Measurements from ENCODE around the gene ENDOG.
"Not testable (repeated sequence)": the region's sequence is repeated elsewhere in the genome, so short reads cannot be mapped to it uniquely, and the experiment has no call there.

ENDOG gene

DNA sequence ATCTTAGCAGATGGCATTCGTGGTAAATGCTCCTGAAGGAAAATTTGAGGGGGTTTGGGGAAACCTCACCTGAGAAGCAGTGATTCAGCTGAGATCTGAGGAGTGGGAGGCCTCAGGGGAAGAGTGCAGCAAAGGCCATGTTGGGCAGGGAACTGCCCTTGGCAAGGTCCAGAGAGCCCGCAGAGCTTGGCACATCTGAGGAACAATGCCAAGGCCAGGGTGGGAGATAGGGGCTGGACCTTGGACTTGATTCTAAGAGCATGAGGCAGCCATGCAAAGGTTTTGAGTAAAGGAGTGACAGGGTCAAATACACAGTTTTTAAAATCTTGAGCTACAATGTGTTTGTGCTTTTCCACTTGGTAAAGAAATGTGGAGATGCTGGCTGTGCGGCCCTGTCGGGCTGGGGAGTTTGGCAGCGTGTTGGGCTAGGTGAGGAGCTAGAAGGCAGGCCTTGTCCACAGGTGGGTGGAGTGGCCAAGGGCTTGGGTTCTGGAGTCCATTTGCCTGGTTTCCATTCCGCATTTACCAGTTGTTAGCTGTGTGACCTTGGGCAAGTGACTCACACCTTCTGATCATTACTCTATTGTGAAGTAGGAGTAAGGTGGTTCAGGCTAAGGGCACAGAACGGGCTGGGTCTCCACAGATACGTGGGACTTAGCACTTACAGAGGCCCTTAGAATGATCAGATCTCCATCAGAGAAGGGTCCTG is 25.2 kb upstream of the ENDOG start:
- Histone ChIP-seq H3K36me3 (ENCODE audit: insufficient read depth, low read length) (peaks cover 26% of the 10 kb centered on the region; the same call in 1 of the 2 replicates), H3K4me3 (no peak overlapping the region), H3K27ac (no peak overlapping the region), H3K9ac (ENCODE audit: insufficient read length) (no peak overlapping the region), H3K9me3 (ENCODE audit: low read depth, low read length) (no peaks in the 10 kb centered on the region)
- TF ChIP-seq EZH2 (IDR thresholded peaks at IDR 0.05) (no peak), POLR2AphosphoS5 (IDR thresholded peaks at IDR 0.05; ENCODE audit: borderline replicate concordance, low read depth, low read length) (no peak), FOXP2 (optimal IDR thresholded peaks at IDR 0.05; ENCODE audit: control extremely low read depth, extremely low read length, insufficient read depth) (no peak)
- no peak for DNase-seq (ENCODE audit: low read depth, low spot score)

DNA sequence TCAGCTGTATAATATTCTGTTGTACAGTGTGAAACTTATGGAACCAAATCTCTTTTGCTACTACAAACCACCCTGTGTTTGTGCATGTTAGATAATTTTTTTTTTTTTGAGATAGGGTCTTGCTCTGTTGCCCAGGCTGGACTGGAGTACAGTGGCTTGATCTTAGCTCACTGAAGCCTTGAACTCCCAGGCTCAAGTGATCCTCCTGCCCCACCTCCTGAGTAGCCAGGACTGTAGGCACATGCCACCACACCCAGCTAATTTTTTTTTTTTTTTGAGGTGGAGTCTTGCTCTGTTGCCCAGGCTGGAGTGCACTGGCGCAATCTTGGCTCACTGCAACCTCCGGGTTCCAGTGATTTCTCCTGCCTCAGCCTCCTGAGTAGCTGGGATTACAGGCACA is 23.3 kb upstream of the ENDOG start:
- H3K36me3 ChIP-seq (ENCODE audit: insufficient read depth, low read length) = peaks cover 37% of the 10 kb centered on the region; the same call in 1 of the 2 replicates
- H3K4me3 ChIP-seq; H3K9me3 ChIP-seq (ENCODE audit: low read depth, low read length); DNase-seq (ENCODE audit: low read depth, low spot score); H3K27ac ChIP-seq; H3K9ac ChIP-seq (ENCODE audit: insufficient read length): not testable (repeated sequence)

DNA sequence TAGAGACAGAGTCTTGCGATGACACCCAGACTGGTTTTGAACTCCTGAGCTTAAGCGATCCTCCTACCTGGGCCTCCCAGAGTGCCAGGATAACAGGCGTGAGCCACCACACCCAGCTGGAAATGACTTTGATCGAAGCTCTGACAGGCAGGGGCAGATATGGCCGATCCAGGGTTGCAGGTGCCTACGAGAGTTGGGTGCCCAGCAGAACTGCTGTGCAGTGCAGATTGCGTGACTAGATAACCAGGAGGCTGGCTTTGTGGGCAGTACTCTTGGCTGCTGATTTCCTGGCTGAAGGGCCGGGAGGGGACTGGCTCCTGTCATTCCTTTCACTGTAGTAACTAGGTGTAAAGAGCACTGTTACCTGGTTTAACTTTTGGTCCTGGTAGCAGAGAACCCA is 19.4 kb upstream of the ENDOG start:
- TF ChIP-seq POLR2AphosphoS5 (IDR thresholded peaks at IDR 0.05; ENCODE audit: borderline replicate concordance, low read depth, low read length) (no peak), FOXP2 (optimal IDR thresholded peaks at IDR 0.05; ENCODE audit: control extremely low read depth, extremely low read length, insufficient read depth) (no peak)
- Histone ChIP-seq H3K36me3 (ENCODE audit: insufficient read depth, low read length) (peaks cover 42% of the 10 kb centered on the region), H3K9me3 (ENCODE audit: low read depth, low read length) (no peaks in the 10 kb centered on the region)

DNA sequence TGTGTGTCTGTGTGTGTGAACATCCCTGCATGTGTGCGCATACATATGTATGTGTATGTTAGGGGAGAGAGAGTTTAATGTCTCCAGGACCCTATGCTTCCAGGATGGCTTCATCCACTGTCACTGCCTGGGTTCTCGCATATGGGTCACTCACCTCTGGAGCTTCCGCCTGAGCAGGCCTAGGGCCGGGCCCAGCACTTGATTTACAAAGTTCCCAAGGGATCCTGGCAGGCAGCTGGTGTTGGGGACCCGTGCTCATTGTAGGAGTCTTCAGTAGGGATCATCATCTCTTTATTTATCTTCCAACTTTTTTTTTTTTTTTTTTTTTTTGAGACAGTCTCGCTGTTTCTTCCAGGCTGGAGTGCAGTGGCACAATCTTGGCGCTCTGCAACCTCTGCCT is 18.2 kb upstream of the ENDOG start:
- H3K27ac ChIP-seq = no peak overlapping the region
- no peak for DNase-seq (ENCODE audit: low read depth, low spot score)
- no peaks in the 10 kb centered on the region for H3K9me3 ChIP-seq (ENCODE audit: low read depth, low read length)
- peaks cover 45% of the 10 kb centered on the region for H3K36me3 ChIP-seq (ENCODE audit: insufficient read depth, low read length)
- TF ChIP-seq POLR2AphosphoS5 (IDR thresholded peaks at IDR 0.05; ENCODE audit: borderline replicate concordance, low read depth, low read length) = no peak
- TF ChIP-seq FOXP2 (optimal IDR thresholded peaks at IDR 0.05; ENCODE audit: control extremely low read depth, extremely low read length, insufficient read depth) = no peak
- TF ChIP-seq EZH2 (IDR thresholded peaks at IDR 0.05) = no peak
- no peak overlapping the region for H3K4me3 ChIP-seq
- H3K9ac ChIP-seq (ENCODE audit: insufficient read length) = no peak overlapping the region

More for the DNA sequence above, 19.4 kb upstream of the ENDOG start:
- H3K27ac ChIP-seq = no peak overlapping the region
- no peak overlapping the region for H3K4me3 ChIP-seq
- H3K9ac ChIP-seq (ENCODE audit: insufficient read length) = no peak overlapping the region
- no peak for DNase-seq (ENCODE audit: low read depth, low spot score)

DNA sequence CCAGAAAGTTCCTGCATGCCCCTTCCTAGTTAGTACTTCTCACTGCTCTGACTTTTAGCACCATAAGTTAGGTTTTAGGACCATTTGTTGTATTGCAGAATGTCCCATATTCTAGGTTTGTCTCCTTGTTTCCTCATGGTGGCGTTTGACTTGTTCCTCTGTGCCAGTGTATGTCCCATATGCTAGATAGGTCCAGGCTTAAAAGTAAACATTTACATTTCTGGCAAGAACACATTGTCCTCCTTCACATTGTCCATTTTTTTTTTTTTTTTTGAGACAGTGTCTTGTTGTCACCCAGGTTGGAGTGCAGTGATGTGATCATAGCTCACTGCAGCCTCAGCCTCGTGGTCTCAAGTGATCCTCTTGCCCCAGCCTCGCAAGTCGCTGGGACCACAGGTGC is 15.8 kb upstream of the ENDOG start:
- TF ChIP-seq FOXP2 (optimal IDR thresholded peaks at IDR 0.05; ENCODE audit: control extremely low read depth, extremely low read length, insufficient read depth) (no peak), POLR2AphosphoS5 (IDR thresholded peaks at IDR 0.05; ENCODE audit: borderline replicate concordance, low read depth, low read length) (no peak), EZH2 (IDR thresholded peaks at IDR 0.05) (no peak)
- Histone ChIP-seq H3K36me3 (ENCODE audit: insufficient read depth, low read length) (peaks cover 48% of the 10 kb centered on the region), H3K27ac (no peak overlapping the region), H3K9me3 (ENCODE audit: low read depth, low read length) (no peaks in the 10 kb centered on the region), H3K9ac (ENCODE audit: insufficient read length) (no peak overlapping the region), H3K4me3 (no peak overlapping the region)
- DNase-seq (ENCODE audit: low read depth, low spot score) = no peak

DNA sequence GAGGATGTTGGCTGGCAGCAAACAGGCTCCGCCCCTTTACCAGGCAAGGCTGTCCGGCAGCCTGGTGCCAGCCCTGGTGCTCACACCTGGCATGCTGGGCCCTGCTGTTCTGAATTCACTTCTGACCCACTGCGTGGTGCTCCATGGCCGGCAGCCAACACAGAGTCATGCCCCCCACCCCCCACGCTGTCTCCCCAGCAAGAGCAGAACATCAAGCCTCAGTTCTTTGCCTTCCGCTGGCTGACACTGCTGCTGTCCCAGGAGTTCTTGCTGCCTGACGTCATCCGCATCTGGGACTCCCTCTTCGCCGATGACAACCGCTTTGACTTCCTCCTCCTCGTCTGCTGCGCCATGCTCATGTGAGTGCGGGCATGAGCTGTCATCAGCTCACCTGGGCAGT is 12.6 kb upstream of the ENDOG start:
- no peak for TF ChIP-seq POLR2AphosphoS5 (IDR thresholded peaks at IDR 0.05; ENCODE audit: borderline replicate concordance, low read depth, low read length)
- no peak for TF ChIP-seq EZH2 (IDR thresholded peaks at IDR 0.05)
- no peak for TF ChIP-seq FOXP2 (optimal IDR thresholded peaks at IDR 0.05; ENCODE audit: control extremely low read depth, extremely low read length, insufficient read depth)

DNA sequence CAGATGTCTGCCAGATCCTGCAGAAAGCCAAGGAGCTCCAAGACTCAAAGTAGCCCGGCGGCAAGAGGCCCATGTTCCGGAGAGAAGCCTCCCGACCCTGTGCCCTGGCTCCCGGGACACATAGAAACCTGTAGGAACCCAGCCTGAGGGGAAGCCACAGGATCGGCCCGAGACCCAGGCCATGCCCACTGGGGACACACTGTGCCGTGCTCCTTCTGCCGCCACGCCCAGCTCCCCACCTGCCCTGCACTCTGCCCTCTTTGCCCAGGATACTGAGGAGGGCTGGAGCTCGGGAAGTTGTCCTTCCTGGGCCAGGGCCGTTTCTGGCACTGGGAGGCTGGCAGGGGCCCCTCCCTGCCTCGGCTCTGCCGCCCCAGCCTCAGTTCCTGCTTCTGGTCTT is 10.5 kb upstream of the ENDOG start:
- TF ChIP-seq EZH2 (IDR thresholded peaks at IDR 0.05) (no peak), POLR2AphosphoS5 (IDR thresholded peaks at IDR 0.05; ENCODE audit: borderline replicate concordance, low read depth, low read length) (no peak), FOXP2 (optimal IDR thresholded peaks at IDR 0.05; ENCODE audit: control extremely low read depth, extremely low read length, insufficient read depth) (no peak)
- H3K27ac ChIP-seq = no peak overlapping the region
- H3K9me3 ChIP-seq (ENCODE audit: low read depth, low read length) = no peaks in the 10 kb centered on the region
- no peak overlapping the region for H3K4me3 ChIP-seq
- peaks cover 26% of the 10 kb centered on the region; the same call in 1 of the 2 replicates for H3K36me3 ChIP-seq (ENCODE audit: insufficient read depth, low read length)
- no peak overlapping the region for H3K9ac ChIP-seq (ENCODE audit: insufficient read length)
- DNase-seq (ENCODE audit: low read depth, low spot score) = no peak

More for the DNA sequence above, 12.6 kb upstream of the ENDOG start:
- Histone ChIP-seq H3K27ac (no peak overlapping the region), H3K9ac (ENCODE audit: insufficient read length) (no peak overlapping the region), H3K9me3 (ENCODE audit: low read depth, low read length) (no peaks in the 10 kb centered on the region), H3K36me3 (ENCODE audit: insufficient read depth, low read length) (peaks cover 31% of the 10 kb centered on the region), H3K4me3 (no peak overlapping the region)
- no peak for DNase-seq (ENCODE audit: low read depth, low spot score)

DNA sequence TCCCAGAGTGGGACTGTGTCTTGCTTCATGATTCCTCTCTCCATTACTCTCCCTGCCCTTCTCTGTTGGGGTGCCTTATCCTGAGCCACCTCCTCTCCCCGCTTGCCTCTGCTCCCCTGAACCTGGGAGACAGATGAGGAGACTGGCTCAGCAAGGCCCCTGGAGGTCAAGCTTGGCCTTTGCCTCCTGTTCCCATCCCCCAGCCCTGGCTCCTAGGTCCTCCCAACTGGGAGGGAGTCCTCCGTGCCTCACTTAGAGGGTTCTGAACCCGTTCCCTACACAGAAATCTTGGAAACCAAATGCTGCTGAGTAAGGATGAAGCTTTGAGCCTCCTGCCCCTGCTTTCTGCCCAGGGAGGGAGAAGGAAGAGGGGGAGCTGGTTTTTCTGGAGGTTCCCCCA is 9.8 kb upstream of the ENDOG start:
- no peak for DNase-seq (ENCODE audit: low read depth, low spot score)
- no peak overlapping the region for H3K9ac ChIP-seq (ENCODE audit: insufficient read length)
- H3K4me3 ChIP-seq = no peak overlapping the region
- H3K27ac ChIP-seq = no peak overlapping the region
- no peak for TF ChIP-seq POLR2AphosphoS5 (IDR thresholded peaks at IDR 0.05; ENCODE audit: borderline replicate concordance, low read depth, low read length)
- TF ChIP-seq FOXP2 (optimal IDR thresholded peaks at IDR 0.05; ENCODE audit: control extremely low read depth, extremely low read length, insufficient read depth) = no peak
- no peak for TF ChIP-seq EZH2 (IDR thresholded peaks at IDR 0.05)
- H3K9me3 ChIP-seq (ENCODE audit: low read depth, low read length) = no peaks in the 10 kb centered on the region
- H3K36me3 ChIP-seq (ENCODE audit: insufficient read depth, low read length) = peaks cover 19% of the 10 kb centered on the region; the same call in 1 of the 2 replicates

DNA sequence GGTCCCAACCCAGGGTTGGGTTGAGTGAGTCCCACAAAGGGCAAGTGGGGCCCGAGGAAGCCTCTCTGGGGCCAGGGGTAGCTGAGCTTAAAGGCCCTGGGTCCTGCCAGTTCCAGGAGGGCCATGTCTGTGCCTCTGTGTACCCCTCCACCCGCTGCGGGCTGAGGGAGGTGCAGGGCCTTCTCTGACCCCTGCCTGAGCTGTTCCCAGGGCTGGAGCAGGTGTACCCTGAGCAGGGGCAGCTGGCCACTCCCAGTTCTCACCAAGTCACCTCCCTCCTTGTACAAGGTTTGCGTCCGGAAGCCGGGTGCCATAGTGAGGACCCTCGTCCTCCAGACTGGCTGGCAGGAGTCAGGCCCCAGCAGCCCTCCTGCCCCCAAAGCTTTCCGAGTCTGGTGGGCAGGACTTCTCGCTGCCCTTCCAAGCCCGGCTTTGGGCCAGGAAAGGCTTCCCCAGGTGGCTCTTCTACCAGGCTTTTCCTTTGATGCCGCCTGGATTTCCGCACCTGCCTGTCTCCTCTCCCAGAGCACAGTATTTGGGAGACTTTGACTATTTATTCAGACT is 9.2 kb upstream of the ENDOG start:
- no peak for TF ChIP-seq POLR2AphosphoS5 (IDR thresholded peaks at IDR 0.05; ENCODE audit: borderline replicate concordance, low read depth, low read length)
- TF ChIP-seq EZH2 (IDR thresholded peaks at IDR 0.05) = no peak
- TF ChIP-seq FOXP2 (optimal IDR thresholded peaks at IDR 0.05; ENCODE audit: control extremely low read depth, extremely low read length, insufficient read depth) = no peak
- no peak overlapping the region for H3K27ac ChIP-seq
- no peaks in the 10 kb centered on the region for H3K9me3 ChIP-seq (ENCODE audit: low read depth, low read length)
- DNase-seq (ENCODE audit: low read depth, low spot score) = no peak
- no peak overlapping the region for H3K4me3 ChIP-seq
- no peak overlapping the region for H3K9ac ChIP-seq (ENCODE audit: insufficient read length)
- peaks cover 13% of the 10 kb centered on the region; the same call in 1 of the 2 replicates for H3K36me3 ChIP-seq (ENCODE audit: insufficient read depth, low read length)
